ENCODE results near the gene PDE7B.

The PDE7B gene

GRCh38 chr6:135996668-135997067 lies 145.2 kb downstream of the PDE7B start:
- no peak for DNase-seq (ENCODE audit: low read depth)
- TF ChIP-seq, protein P1, sequence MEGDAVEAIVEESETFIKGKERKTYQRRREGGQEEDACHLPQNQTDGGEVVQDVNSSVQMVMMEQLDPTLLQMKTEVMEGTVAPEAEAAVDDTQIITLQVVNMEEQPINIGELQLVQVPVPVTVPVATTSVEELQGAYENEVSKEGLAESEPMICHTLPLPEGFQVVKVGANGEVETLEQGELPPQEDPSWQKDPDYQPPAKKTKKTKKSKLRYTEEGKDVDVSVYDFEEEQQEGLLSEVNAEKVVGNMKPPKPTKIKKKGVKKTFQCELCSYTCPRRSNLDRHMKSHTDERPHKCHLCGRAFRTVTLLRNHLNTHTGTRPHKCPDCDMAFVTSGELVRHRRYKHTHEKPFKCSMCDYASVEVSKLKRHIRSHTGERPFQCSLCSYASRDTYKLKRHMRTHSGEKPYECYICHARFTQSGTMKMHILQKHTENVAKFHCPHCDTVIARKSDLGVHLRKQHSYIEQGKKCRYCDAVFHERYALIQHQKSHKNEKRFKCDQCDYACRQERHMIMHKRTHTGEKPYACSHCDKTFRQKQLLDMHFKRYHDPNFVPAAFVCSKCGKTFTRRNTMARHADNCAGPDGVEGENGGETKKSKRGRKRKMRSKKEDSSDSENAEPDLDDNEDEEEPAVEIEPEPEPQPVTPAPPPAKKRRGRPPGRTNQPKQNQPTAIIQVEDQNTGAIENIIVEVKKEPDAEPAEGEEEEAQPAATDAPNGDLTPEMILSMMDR (conservative IDR thresholded peaks at IDR 0.05; ENCODE audit: low read depth, low read length), result no peak
- H3K4me3 ChIP-seq (ENCODE audit: low read depth, low read length), result no peak overlapping the region

- no peak for DNase-seq (ENCODE audit: low read depth)
- TF ChIP-seq, protein P1 (conservative IDR thresholded peaks at IDR 0.05; ENCODE audit: low read depth, low read length), result no peak
These were observed 147.9 kb downstream of the PDE7B start for GRCh38 chr6:135999393-135999792.

GRCh38 chr6:136007345-136007744 lies 155.8 kb downstream of the PDE7B start:
- no peak overlapping the region for H3K4me3 ChIP-seq (ENCODE audit: low read depth, low read length)
- TF ChIP-seq, protein P1 (conservative IDR thresholded peaks at IDR 0.05; ENCODE audit: low read depth, low read length), result no peak

More at GRCh38 chr6:135999393-135999792, 147.9 kb downstream of the PDE7B start:
- H3K4me3 ChIP-seq (ENCODE audit: low read depth, low read length), result no peak overlapping the region

DNA sequence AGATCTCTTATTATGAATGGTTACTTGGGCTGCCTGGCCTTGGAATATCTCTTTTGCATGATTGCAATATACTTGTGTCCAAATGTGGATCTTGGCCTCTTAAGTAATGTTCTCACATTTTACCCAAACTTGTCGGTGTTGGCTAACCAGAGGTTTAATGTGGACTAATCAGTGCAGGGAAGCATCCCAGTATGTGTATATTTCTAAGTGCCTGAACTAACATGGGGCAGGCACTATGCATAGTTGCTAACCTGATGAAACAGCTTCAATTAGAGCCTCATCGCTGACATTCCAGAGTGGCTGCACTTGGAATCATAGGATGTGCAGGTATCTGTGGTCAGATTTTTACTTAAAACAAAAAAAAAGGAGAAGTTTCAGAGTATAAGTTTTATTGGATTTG lies 160.0 kb downstream of the PDE7B start:
- peak; percentile 75 for DNase-seq (ENCODE audit: low read depth)
- no peak overlapping the region for H3K4me3 ChIP-seq (ENCODE audit: low read depth, low read length)
- TF ChIP-seq, protein P1 (conservative IDR thresholded peaks at IDR 0.05; ENCODE audit: low read depth, low read length), result no peak

More at GRCh38 chr6:136007345-136007744, 155.8 kb downstream of the PDE7B start:
- no peak for DNase-seq (ENCODE audit: low read depth)

GRCh38 chr6:136012198-136012887 lies 160.8 kb downstream of the PDE7B start:
- peak overlapping the region; percentile 21 for H3K4me3 ChIP-seq (ENCODE audit: low read depth, low read length)
- peak; percentile 86 for DNase-seq (ENCODE audit: low read depth)
- TF ChIP-seq, protein P1 (conservative IDR thresholded peaks at IDR 0.05; ENCODE audit: low read depth, low read length), result no peak

DNA sequence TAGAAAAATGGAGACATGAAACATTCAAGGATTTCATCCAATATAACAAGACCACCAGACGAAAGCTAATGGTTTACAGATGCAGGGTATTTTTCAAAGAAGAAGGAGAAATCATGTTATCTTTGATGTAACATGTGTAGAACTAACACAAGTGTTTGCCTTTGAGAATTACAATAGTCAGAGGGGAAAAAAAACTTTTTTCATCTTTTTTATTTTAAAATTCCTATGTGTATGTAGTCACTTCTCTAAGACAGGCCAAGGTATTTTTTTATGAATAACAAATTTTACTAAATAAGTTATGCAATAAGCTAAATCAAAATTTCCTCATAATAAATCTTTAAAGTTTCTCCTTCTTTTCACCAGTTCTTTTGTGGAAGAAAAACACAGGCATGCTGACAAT lies 161.4 kb downstream of the PDE7B start:
- DNase-seq (ENCODE audit: low read depth), result peak; percentile 21
- TF ChIP-seq, protein P1 (conservative IDR thresholded peaks at IDR 0.05; ENCODE audit: low read depth, low read length), result no peak
- no peak overlapping the region for H3K4me3 ChIP-seq (ENCODE audit: low read depth, low read length)
